Cardiac muscle cell (in vitro differentiated cells and primary cell): Measurements from ENCODE around the gene RANBP3. TPM values are rescaled to one million over a fixed set of nuclear protein-coding genes. Genes with fewer than 3 reads are reported as not detected.
"Not testable (repeated sequence)": the region's sequence is repeated elsewhere in the genome, so short reads cannot be mapped to it uniquely, and the experiment has no call there.

Experiments used
- DNase-seq, 2 donors: peaks; one replicate each; pipeline versions ENCODE4 v3.0.0 to v3.0.0-alpha.2; 2010 to 2017; ENCODE audit warnings: low read depth in 1 of 2, low spot score in 1 of 2
- H3K27ac ChIP-seq: fragments of 200-600 bp; sonication (generic); 2 replicates; pipeline ENCODE4 v1.5.1; 2016
- H3K27me3 ChIP-seq: fragments of 200-600 bp; sonication (generic); 2 replicates; pipeline ENCODE4 v1.6.0; 2016; ENCODE audit warnings: control low read depth
- H3K36me3 ChIP-seq: fragments of 200-600 bp; sonication (generic); 2 replicates; pipeline ENCODE4 v1.5.1; 2016; ENCODE audit warnings: control low read depth
- H3K4me1 ChIP-seq: fragments of 200-600 bp; sonication (generic); 2 replicates; pipeline ENCODE4 v1.8.1; 2017; ENCODE audit warnings: low read depth, mild to moderate bottlenecking, mixed run types
- H3K4me3 ChIP-seq: fragments of 200-600 bp; sonication (generic); 2 replicates; pipeline ENCODE4 v1.5.1; 2016; ENCODE audit warnings: mild to moderate bottlenecking
- H3K9me3 ChIP-seq: fragments of 200-600 bp; sonication (generic); 2 replicates; pipeline ENCODE4 v1.5.1; 2017; ENCODE audit warnings: low read depth, mild to moderate bottlenecking, control low read depth
- polyA plus RNA-seq: library from polyadenylated mRNA; unstranded; fragments of >200 nt; fragmentation: Nextera tagmentation; extraction: Ambion mirVana; gene quantifications from 2 replicates; pipeline ENCODE4 v1.2.1, GENCODE V29; 2016
- total RNA-seq: library from RNA; depleted of rRNA; stranded (reverse); fragments of >200 nt; gene quantifications from 2 replicates; pipeline ENCODE4 v1.2.3, GENCODE V29; 2016
- TF ChIP-seq, protein P1 (sequence below): IDR thresholded peaks from 2 replicates; pipeline ENCODE4 v1.5.1; 2012; ENCODE audit warnings: low read depth, mild to moderate bottlenecking, low read length

Gene RANBP3
- total and polyA plus RNA-seq, 2 experiments from 2014 or later: 17.7 to 108 TPM

DNA sequence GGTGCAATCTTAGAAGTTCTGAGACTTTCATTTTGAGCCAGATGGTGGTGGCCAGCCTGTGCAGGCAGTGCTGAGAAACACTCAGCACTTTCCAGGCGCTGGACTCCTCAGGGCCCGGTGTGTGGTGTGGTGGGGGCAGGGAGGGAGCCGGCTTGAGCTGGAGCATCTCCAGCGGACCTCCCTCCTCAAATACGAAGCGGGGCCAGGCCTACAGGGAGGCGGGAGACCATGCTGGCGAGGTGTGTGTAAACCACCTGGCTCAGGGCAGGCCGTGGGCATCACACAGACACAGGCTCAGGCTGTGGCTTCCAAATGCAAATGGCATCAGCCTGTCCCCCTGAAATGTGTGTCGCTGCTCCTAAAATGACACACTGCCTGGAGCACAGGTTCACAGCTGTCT is 33.3 kb upstream of the RANBP3 start:
- no peaks in the 10 kb centered on the region for H3K4me1 ChIP-seq
- TF ChIP-seq, protein P1, sequence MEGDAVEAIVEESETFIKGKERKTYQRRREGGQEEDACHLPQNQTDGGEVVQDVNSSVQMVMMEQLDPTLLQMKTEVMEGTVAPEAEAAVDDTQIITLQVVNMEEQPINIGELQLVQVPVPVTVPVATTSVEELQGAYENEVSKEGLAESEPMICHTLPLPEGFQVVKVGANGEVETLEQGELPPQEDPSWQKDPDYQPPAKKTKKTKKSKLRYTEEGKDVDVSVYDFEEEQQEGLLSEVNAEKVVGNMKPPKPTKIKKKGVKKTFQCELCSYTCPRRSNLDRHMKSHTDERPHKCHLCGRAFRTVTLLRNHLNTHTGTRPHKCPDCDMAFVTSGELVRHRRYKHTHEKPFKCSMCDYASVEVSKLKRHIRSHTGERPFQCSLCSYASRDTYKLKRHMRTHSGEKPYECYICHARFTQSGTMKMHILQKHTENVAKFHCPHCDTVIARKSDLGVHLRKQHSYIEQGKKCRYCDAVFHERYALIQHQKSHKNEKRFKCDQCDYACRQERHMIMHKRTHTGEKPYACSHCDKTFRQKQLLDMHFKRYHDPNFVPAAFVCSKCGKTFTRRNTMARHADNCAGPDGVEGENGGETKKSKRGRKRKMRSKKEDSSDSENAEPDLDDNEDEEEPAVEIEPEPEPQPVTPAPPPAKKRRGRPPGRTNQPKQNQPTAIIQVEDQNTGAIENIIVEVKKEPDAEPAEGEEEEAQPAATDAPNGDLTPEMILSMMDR: no peak
- no peak overlapping the region for H3K4me3 ChIP-seq
- H3K27ac ChIP-seq: no peak overlapping the region
- no peak for DNase-seq
- H3K27me3 ChIP-seq: no peaks in the 10 kb centered on the region
- no peaks in the 10 kb centered on the region for H3K9me3 ChIP-seq
- H3K36me3 ChIP-seq: no peaks in the 10 kb centered on the region

DNA sequence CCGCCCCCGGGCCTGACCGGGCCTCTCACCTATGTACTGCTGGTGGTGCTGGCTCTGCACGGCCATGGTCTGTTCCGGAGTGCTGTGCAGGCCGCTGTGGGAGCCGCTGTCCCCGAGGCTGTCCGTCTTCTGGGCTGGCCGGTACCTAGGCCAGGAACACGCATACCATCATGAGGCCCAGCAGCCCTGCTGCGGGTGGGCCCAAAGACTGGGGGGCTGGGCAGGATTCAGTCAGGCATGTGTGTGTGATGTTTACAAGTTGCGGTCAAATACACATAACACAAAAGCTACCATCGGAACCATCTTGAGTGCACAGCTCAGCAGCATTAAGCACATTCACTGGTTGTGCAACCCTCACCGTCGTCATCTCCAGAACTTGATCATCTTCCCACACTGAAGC is 32.2 kb upstream of the RANBP3 start:
- Histone ChIP-seq H3K9me3 (no peaks in the 10 kb centered on the region), H3K4me3 (no peak overlapping the region), H3K27ac (no peak overlapping the region), H3K36me3 (no peaks in the 10 kb centered on the region), H3K27me3 (no peaks in the 10 kb centered on the region), H3K4me1 (no peaks in the 10 kb centered on the region)
- TF ChIP-seq, protein P1: no peak
- DNase-seq: no peak

DNA sequence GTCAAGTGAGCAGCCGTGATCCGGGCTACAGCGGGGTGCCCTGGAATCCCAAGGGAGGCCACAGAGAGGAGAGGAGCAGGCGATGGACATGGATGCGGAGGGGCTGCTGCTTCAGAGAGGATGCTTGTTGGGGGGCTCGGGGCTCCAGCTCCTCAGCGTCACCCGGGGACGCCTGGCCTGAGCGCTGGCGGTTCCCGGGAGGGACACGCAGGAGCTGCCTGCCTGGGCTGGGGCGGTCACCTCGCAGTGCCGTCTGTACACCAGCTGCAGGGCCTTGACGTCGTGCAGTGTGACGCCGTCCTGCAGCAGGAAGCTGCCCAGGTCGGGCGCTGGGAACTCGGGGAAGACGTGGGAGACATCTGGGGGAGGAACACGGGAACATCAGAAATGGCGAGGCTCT is 29.9 kb upstream of the RANBP3 start:
- no peak for DNase-seq
- Histone ChIP-seq H3K4me3 (no peak overlapping the region), H3K27ac (no peak overlapping the region), H3K27me3 (no peaks in the 10 kb centered on the region), H3K4me1 (no peaks in the 10 kb centered on the region), H3K9me3 (no peaks in the 10 kb centered on the region), H3K36me3 (no peaks in the 10 kb centered on the region)
- TF ChIP-seq, protein P1: no peak

DNA sequence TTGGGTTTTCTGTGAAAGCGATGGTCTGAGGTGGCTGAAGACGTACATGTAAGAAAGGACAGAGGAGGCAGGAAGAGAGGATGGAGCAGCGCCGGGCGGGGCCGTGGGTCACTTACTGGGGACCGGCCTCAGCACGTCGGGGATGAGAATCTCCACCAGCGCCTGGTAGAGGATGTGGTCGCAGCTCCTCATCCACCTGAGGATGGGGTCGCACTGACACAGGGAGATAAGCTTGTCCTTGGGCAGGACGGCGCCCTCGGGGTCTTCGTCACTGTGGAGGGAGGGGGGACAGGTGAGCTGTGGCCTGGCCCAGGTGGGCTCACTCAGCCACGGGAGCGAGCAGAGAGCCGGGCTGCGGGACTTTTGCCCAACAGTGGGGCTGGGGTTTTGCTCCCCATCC is 29.0 kb upstream of the RANBP3 start:
- no peak overlapping the region for H3K4me3 ChIP-seq
- H3K27me3 ChIP-seq: no peaks in the 10 kb centered on the region
- H3K4me1 ChIP-seq: no peaks in the 10 kb centered on the region
- TF ChIP-seq, protein P1: no peak
- H3K36me3 ChIP-seq: no peaks in the 10 kb centered on the region
- no peak overlapping the region for H3K27ac ChIP-seq
- no peaks in the 10 kb centered on the region for H3K9me3 ChIP-seq
- no peak for DNase-seq

DNA sequence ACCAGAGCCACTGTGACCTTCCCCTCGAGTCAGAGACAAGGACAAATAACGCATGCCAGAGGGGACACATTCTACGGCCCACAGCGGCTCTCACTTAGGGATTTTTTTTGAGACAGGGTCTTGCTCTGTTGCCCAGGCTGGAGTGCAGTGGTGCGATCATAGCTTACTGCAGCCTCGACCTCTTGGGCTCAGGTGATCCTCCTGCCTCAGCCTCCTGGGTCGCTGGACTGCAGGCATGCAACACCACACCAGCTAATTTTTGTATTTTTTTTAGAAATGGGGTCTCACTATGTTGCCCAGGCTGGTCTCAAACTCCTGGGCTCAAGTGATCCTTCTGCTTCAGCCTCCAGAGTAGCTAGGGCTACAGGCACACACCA is 28.1 kb upstream of the RANBP3 start:
- H3K4me1 ChIP-seq, H3K9me3 ChIP-seq, DNase-seq, H3K4me3 ChIP-seq, H3K27ac ChIP-seq, H3K36me3 ChIP-seq, H3K27me3 ChIP-seq: not testable (repeated sequence)

DNA sequence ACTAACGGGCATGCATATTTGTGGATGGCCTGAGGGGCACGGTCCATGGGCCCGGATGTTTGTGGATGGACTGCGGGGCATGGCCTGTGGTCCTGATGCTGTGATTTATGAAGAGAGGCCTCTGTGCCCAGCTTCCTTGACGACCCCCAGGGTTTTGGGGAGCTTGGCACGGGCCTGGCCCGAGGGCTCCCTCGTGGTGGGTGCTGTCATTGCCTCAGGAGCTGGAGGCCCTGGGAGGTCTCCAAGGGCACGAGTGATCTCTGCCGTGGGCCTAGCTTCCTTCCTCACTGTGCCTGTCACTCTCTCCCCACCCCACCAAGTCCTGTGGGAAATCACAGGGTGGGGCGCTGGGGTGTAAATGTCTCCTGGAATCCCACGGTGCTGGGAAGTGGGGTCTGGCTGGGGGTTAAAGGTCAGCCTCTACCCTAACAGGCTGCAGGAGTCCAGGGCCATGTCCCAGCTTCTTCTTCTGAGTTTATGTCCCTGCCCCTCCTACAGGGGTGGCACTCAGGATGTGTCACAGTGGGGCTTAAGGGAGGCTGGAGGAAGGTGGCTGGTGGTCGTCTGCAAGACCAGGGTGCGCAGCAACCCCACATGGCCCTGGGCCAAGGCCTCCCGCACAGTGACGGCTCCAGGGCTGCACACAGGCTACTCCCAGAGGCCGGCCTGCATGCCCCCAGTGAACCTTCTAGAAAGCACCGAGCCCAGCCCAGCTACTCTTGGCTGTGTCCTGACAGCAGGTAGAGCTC is 27.6 kb upstream of the RANBP3 start:
- no peak overlapping the region for H3K4me3 ChIP-seq
- no peaks in the 10 kb centered on the region for H3K9me3 ChIP-seq
- no peaks in the 10 kb centered on the region for H3K36me3 ChIP-seq
- no peaks in the 10 kb centered on the region for H3K27me3 ChIP-seq
- no peak overlapping the region for H3K27ac ChIP-seq
- TF ChIP-seq, protein P1: no peak
- no peak for DNase-seq
- H3K4me1 ChIP-seq: no peaks in the 10 kb centered on the region
